Parathyroid adenoma (tissue), 2 donors: ENCODE data around the gene NSMF.

Experiments used
- H2AFZ ChIP-seq: fragments of 300-600 bp; sonication (generic); one replicate; pipeline ENCODE4 v1.7.0; 2017; ENCODE audit warnings: antibody characterized with exemption, mild to moderate bottlenecking
- H3K27ac ChIP-seq: fragments of 300-600 bp; sonication (generic); one replicate; pipeline ENCODE4 v1.7.0; 2017
- H3K27me3 ChIP-seq: fragments of 300-600 bp; sonication (generic); one replicate; pipeline ENCODE4 v1.7.0; 2017; ENCODE audit warnings: low read length; ENCODE audit not compliant: control insufficient read depth, insufficient read depth
- H3K36me3 ChIP-seq: fragments of 300-600 bp; sonication (generic); one replicate; pipeline ENCODE4 v1.7.0; 2017; ENCODE audit warnings: low read length; ENCODE audit not compliant: control insufficient read depth, insufficient read depth
- H3K4me1 ChIP-seq: fragments of 300-600 bp; sonication (generic); one replicate; pipeline ENCODE4 v1.7.0; 2017; ENCODE audit warnings: control low read depth
- H3K4me2 ChIP-seq: fragments of 300-600 bp; sonication (generic); one replicate; pipeline ENCODE4 v1.7.0; 2017; ENCODE audit warnings: low read length
- H3K4me3 ChIP-seq: fragments of 300-600 bp; sonication (generic); one replicate; pipeline ENCODE4 v1.7.0; 2017; ENCODE audit warnings: low read depth, low read length
- H3K79me2 ChIP-seq: fragments of 300-600 bp; sonication (generic); one replicate; pipeline ENCODE4 v1.7.0; 2017; ENCODE audit warnings: control low read depth
- H3K9ac ChIP-seq: fragments of 300-600 bp; sonication (generic); one replicate; pipeline ENCODE4 v1.7.0; 2017; ENCODE audit warnings: mild to moderate bottlenecking
- H3K9me3 ChIP-seq: fragments of 300-600 bp; sonication (generic); one replicate; pipeline ENCODE4 v1.7.0; 2017; ENCODE audit warnings: low read length; ENCODE audit not compliant: control insufficient read depth
- TF ChIP-seq, protein P1 (sequence below): fragments of 300-600 bp; sonication (generic); IDR thresholded peaks from one replicate; pipeline ENCODE4 v1.7.0; 2017; ENCODE audit warnings: antibody characterized with exemption, mild to moderate bottlenecking
- donor health status: primary hyperparathyroidism.

NSMF gene

GRCh38 chr9:137457406-137458193 lies 1.5 kb downstream of the NSMF start:
- no peak overlapping the region for H3K9ac ChIP-seq

DNA sequence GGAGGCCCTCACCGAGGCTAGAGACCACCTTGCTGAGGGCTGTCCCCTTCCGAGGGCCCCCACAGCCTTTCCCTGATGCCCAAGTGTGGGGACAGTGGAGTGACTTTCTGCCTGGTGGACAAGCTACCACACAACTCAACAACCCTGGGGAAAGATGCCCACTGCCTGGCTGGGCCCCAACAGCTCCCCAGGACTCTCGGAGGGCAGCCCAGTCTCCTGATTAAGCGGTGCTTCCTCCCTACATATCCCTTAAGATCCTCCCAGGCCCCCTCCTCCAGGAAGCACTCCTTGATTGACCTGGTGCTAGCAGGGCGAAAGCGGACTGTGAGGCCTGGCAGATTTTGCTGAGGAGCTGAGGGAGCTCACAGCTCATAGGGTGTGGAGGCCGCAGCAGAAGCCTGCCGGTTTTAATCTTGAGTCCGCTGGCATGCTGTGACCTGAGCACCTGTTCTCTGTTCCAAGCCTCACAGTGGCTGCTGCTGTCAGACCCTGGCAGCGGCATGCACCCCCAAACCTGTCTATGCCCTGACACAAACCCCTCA lies 2.2 kb downstream of the NSMF start:
- Histone ChIP-seq H3K4me1 (no peaks in the 10 kb centered on the region), H3K79me2 (no peaks in the 10 kb centered on the region), H3K4me2 (no peak overlapping the region), H3K27ac (no peak overlapping the region), H3K9me3 (no peaks in the 10 kb centered on the region), H3K27me3 (no peaks in the 10 kb centered on the region), H2AFZ (no peak overlapping the region), H3K9ac (no peak overlapping the region), H3K4me3 (no peak overlapping the region), H3K36me3 (no peaks in the 10 kb centered on the region)
- TF ChIP-seq, protein P1, sequence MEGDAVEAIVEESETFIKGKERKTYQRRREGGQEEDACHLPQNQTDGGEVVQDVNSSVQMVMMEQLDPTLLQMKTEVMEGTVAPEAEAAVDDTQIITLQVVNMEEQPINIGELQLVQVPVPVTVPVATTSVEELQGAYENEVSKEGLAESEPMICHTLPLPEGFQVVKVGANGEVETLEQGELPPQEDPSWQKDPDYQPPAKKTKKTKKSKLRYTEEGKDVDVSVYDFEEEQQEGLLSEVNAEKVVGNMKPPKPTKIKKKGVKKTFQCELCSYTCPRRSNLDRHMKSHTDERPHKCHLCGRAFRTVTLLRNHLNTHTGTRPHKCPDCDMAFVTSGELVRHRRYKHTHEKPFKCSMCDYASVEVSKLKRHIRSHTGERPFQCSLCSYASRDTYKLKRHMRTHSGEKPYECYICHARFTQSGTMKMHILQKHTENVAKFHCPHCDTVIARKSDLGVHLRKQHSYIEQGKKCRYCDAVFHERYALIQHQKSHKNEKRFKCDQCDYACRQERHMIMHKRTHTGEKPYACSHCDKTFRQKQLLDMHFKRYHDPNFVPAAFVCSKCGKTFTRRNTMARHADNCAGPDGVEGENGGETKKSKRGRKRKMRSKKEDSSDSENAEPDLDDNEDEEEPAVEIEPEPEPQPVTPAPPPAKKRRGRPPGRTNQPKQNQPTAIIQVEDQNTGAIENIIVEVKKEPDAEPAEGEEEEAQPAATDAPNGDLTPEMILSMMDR: no peak

More at GRCh38 chr9:137457406-137458193, 1.5 kb downstream of the NSMF start:
- no peaks in the 10 kb centered on the region for H3K4me1 ChIP-seq
- no peaks in the 10 kb centered on the region for H3K79me2 ChIP-seq
- no peak overlapping the region for H2AFZ ChIP-seq
- H3K27me3 ChIP-seq: no peaks in the 10 kb centered on the region
- H3K4me3 ChIP-seq: no peak overlapping the region
- H3K9me3 ChIP-seq: no peaks in the 10 kb centered on the region
- no peak overlapping the region for H3K4me2 ChIP-seq
- TF ChIP-seq, protein P1: no peak
- H3K27ac ChIP-seq: no peak overlapping the region
- H3K36me3 ChIP-seq: no peaks in the 10 kb centered on the region

DNA sequence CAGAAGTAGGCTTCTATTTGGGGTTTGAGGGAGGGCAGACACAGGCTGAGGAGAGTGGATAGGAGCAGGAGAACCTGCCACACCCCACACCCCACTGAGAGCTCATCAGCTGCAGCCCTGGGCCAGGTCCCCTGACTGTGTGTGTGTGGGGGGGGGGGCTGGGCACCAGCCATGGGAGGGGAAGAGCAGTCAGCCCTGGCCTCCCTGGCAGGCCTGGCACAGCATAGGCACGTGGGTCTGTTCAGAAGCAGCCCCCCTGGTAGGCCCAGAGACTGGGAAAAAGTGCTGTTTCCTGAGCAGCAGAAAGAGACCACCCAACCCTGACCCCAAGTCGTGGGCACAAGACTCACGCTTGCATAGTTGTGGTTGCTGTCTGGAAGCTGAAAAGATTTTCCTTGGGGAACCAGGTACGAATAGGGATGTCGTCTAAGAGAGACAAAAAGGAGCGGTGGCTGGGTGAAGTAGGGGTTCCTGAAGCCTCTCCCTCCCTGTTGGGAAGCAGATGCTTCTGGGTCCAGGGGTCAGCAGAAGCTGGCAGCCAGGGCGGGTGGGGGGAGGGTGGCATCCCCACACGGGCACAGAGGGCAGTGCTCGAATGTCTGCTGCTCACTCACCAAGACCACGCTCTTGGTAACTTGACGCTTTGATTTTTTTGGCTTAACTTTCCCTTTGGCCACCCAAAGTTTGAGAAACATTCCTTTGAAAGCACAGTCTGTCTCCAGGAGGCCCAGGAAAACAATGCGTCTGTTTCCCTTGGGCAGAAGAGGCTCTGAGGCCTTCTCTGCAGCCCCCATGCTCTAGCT lies 2.9 kb downstream of the NSMF start:
- H3K9me3 ChIP-seq: no peaks in the 10 kb centered on the region
- no peaks in the 10 kb centered on the region for H3K79me2 ChIP-seq
- no peaks in the 10 kb centered on the region for H3K36me3 ChIP-seq
- H3K4me3 ChIP-seq: no peak overlapping the region
- TF ChIP-seq, protein P1: no peak
- no peaks in the 10 kb centered on the region for H3K27me3 ChIP-seq
- no peak overlapping the region for H3K4me2 ChIP-seq
- no peak overlapping the region for H3K27ac ChIP-seq
- no peak overlapping the region for H2AFZ ChIP-seq
- no peaks in the 10 kb centered on the region for H3K4me1 ChIP-seq
- no peak overlapping the region for H3K9ac ChIP-seq

DNA sequence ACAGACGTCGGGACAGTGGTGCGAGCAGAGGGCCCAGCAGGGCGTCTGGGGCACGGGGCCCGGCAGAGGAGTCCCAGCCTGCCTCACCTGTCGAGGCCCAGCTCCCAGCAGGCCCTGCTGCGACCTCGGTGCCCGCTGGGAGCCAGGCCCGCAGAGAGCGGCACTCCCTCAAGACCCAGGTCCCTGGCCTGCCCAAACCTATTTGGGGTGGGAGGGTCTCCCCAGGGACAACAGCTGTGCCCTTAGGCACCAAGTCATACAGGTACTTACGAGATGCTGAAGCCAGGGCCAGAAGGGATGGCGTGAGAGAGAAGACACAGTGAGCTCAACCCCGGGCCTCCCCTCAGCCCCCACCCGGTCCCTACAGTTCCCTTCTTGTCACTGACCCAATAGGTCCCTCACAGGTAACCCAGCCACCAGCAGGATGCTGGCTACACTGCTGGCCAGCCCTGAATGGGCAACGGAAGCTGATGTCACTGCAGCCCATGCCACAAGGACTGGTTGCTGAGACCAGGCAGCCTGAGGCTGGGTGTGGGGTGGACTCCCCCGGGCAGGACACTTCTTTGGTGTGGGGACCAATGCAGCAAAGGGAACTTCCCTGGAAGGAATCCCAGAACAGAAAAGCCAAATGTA lies 3.7 kb downstream of the NSMF start:
- Histone ChIP-seq H3K27ac (no peak overlapping the region), H3K9me3 (no peaks in the 10 kb centered on the region), H3K4me1 (no peaks in the 10 kb centered on the region), H2AFZ (no peak overlapping the region), H3K4me3 (no peak overlapping the region), H3K27me3 (no peaks in the 10 kb centered on the region), H3K4me2 (no peak overlapping the region), H3K79me2 (no peaks in the 10 kb centered on the region), H3K9ac (no peak overlapping the region), H3K36me3 (no peaks in the 10 kb centered on the region)
- TF ChIP-seq, protein P1: no peak
